ENCODE data around the gene SULT1A1. TPM values are rescaled to one million over a fixed set of nuclear protein-coding genes. Genes with fewer than 3 reads are reported as not detected.
"Not testable (repeated sequence)": the region's sequence is repeated elsewhere in the genome, so short reads cannot be mapped to it uniquely, and the experiment has no call there.

SULT1A1 gene
- total RNA-seq, 2 donors from 2014 or later = 26.7 to 35.6 TPM

DNA sequence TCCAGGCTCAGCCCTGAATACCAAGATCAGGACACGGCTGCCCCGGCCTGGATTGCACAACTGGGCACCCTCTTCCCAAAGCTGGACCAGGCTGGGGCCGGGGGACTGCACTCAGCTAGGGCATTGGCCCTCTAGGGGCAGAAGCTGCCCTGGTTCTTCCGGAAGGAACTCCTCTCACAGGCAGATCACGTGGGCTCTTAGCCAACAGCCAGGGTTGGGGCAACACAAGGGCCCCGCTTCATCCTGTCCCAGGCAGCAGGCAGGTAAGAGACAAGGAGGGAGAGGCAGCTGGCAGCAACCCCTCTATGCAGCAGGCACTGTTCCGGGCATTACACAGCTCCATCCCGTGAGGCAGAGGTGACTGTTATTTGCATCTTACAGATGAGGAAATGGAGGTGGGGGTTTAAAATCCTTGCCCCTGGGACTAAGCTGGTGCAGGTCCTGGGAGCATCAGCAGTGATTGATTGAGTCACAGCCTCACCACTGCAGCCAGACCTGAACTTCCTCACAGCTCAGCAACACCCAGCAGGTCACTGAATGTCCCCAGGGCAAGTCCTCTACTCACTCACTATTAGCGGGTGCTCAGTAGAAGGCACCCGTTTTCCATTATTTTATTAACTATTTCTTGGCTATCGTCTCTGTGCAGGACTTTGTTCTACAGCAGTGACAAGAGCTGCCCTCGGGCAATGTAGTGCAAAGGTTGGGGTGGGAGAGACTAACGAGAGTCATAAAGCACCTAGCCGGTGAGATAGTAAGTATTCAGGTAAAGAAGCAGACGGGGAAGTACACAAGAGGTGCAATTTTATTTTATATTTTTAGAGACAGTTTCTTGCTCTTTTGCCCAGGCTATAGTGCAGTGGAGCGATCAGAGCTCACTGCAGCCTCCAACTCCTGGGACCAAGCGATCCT lies 10.2 kb downstream of the SULT1A1 start:
- H3K27ac ChIP-seq; ATAC-seq; H3K4me3 ChIP-seq; DNase-seq; H3K9me3 ChIP-seq; intact Hi-C loops (cut with DNase I); H3K36me3 ChIP-seq (replicated peaks in 1 of 2; ENCODE audit: insufficient read depth in 1 of 2, low read depth in 2 of 2); H3K27me3 ChIP-seq: not testable (repeated sequence)
- no CpG with 5 or more reads among the region's 17 CpGs for WGBS, 2 donors
- H3K4me1 ChIP-seq = peaks cover 28% of the 10 kb centered on the region

GRCh38 chr16:28597692-28598261 lies 12.1 kb downstream of the SULT1A1 start:
- H3K27me3 ChIP-seq = no peaks in the 10 kb centered on the region
- no peaks in the 10 kb centered on the region for H3K36me3 ChIP-seq (replicated peaks in 1 of 2; ENCODE audit: insufficient read depth in 1 of 2, low read depth in 2 of 2)
- intact Hi-C loops (cut with DNase I) = no loop called here
- H3K4me1 ChIP-seq = peaks cover 28% of the 10 kb centered on the region
- TF ChIP-seq, protein P1, sequence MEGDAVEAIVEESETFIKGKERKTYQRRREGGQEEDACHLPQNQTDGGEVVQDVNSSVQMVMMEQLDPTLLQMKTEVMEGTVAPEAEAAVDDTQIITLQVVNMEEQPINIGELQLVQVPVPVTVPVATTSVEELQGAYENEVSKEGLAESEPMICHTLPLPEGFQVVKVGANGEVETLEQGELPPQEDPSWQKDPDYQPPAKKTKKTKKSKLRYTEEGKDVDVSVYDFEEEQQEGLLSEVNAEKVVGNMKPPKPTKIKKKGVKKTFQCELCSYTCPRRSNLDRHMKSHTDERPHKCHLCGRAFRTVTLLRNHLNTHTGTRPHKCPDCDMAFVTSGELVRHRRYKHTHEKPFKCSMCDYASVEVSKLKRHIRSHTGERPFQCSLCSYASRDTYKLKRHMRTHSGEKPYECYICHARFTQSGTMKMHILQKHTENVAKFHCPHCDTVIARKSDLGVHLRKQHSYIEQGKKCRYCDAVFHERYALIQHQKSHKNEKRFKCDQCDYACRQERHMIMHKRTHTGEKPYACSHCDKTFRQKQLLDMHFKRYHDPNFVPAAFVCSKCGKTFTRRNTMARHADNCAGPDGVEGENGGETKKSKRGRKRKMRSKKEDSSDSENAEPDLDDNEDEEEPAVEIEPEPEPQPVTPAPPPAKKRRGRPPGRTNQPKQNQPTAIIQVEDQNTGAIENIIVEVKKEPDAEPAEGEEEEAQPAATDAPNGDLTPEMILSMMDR (IDR thresholded peaks at IDR 0.05) = peak in 3 of 7 experiments; percentile 5 to 19 (median 8)
- TF ChIP-seq POLR2A (IDR thresholded peaks at IDR 0.05) = no peak
- H3K4me3 ChIP-seq = no peak overlapping the region
- no peaks in the 10 kb centered on the region for H3K9me3 ChIP-seq
- ATAC-seq (no peak), DNase-seq (peak in 2 of 4 donors; percentile 24 to 34)
- peak overlapping the region in 3 of 4 donors; percentile 78 to 82 (median 81) for H3K27ac ChIP-seq
- WGBS, 2 donors = 41 to 44% methylated on average over 7 to 8 of the region's 9 CpGs

GRCh38 chr16:28596840-28597691 lies 12.8 kb downstream of the SULT1A1 start, which contains the start of gene SULT1A2:
SULT1A2 (minus strand) TSS chr16:28597050; CDS start chr16:28595930, 1,120 bp downstream.
- no peaks in the 10 kb centered on the region for H3K9me3 ChIP-seq
- H3K27ac ChIP-seq = peak within 1 kb of the TSS; percentile 45 to 82 (median 80)
- no peaks in the 10 kb centered on the region for H3K36me3 ChIP-seq (replicated peaks in 1 of 2; ENCODE audit: insufficient read depth in 1 of 2, low read depth in 2 of 2)
- peaks cover 28% of the 10 kb centered on the region for H3K4me1 ChIP-seq
- TF ChIP-seq, protein P1 (IDR thresholded peaks at IDR 0.05) = no peak
- peak in 1 of 3 donors; percentile 19 for TF ChIP-seq POLR2A (IDR thresholded peaks at IDR 0.05)
- WGBS, 2 donors = 18 to 20% methylated on average over 8 to 11 of the region's 11 CpGs
- intact Hi-C loops (cut with DNase I) = no loop called here
- no peak within 1 kb of the TSS for H3K4me3 ChIP-seq
- DNase-seq = peak; percentile 74 to 86 (median 80)
- ATAC-seq = peak; percentile 85
- no peaks in the 10 kb centered on the region for H3K27me3 ChIP-seq

DNA sequence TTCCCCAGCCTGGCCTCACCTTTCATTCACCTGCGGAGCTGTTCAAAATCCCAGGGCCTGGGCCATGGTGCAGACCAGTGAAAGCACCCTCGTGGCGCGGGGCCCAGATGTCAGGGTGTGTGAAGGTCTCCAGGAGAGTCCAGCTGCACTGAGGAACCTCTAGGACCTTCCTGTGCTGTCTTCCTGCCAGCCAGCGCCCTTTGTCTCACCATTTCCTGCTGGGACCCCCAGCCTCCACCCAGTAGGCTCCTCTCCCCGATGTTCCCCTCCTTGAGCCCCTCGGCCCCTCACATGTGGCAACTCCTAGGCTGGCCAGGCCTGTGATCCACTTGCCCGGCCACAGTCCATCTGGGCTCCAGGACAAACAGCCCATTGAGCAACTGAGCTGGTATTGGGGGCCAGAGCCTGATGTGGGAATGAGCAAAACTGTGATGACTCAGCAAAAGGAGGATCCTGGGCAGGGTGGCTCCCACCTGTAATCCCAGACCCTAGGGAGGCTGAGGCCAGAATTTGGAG lies 13.7 kb downstream of the SULT1A1 start:
- TF ChIP-seq, protein P1 (IDR thresholded peaks at IDR 0.05) = no peak
- TF ChIP-seq POLR2A (IDR thresholded peaks at IDR 0.05) = no peak
- ATAC-seq (peak; percentile 19), DNase-seq (peak; percentile 39 to 86 (median 64))
- Histone ChIP-seq H3K9me3 (no peaks in the 10 kb centered on the region), H3K27ac (peak overlapping the region; percentile 45 to 82 (median 80)), H3K4me3 (no peak overlapping the region), H3K4me1 (peaks cover 28% of the 10 kb centered on the region), H3K27me3 (no peaks in the 10 kb centered on the region), H3K36me3 (replicated peaks in 1 of 2; ENCODE audit: insufficient read depth in 1 of 2, low read depth in 2 of 2) (no peaks in the 10 kb centered on the region)
- intact Hi-C loops (cut with DNase I) = no loop called here
- 50% methylated on average over 8 of the region's 8 CpGs; no CpG with 5 or more reads in 1 of the 2 donors for WGBS, 2 donors

DNA sequence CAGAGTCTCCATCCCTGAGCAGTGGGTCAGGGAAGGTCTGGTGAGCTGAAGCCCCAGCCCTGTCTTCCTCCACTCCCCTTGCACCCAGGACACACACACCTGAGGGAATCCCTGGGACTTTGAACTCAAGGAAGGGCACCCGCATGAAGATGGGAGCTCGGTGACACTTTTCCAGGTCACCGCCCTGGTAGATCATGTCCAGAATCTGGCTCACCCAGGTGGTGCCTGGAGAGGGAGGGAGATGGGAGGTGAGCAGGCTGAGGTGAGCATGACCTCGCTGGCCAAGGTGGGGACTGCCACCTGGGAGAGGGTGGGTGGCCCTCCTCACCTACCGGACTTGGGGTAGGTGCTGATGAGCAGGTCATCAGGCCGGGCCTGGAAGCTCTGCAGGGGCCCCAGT lies 14.4 kb downstream of the SULT1A1 start:
- H3K4me3 ChIP-seq; intact Hi-C loops (cut with DNase I); H3K9me3 ChIP-seq; H3K27me3 ChIP-seq; ATAC-seq; DNase-seq; H3K36me3 ChIP-seq (replicated peaks in 1 of 2; ENCODE audit: insufficient read depth in 1 of 2, low read depth in 2 of 2): not testable (repeated sequence)
- Histone ChIP-seq H3K27ac (peak overlapping the region in 3 of 4 donors; percentile 78 to 82 (median 81)), H3K4me1 (peaks cover 28% of the 10 kb centered on the region)
- 98 to 100% methylated on average over 2 to 5 of the region's 6 CpGs for WGBS, 2 donors
